ENCODE measurements around the gene TRA2B.

Gene TRA2B

DNA sequence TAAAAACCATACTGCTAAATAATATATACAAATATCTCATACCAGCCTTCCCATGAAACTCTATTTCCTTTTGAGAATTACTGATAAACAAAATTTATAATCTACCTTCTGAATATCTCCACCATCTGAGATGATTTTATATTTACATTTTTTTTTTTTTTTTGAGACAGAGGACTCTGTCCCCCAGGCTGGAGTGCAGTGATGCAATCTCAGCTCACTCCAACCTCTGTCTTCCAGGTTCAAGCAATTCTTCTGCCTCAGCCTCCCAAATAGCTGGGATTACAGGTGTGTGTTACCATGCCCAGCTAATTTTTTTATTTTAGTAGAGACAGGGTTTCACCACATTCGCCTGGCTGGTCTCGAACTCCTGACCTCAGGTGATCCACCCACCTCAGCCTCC, 70.2 kb downstream of the TRA2B start:
- DNase-seq (ENCODE audit: low read depth in 3 of 3) = no peak

DNA sequence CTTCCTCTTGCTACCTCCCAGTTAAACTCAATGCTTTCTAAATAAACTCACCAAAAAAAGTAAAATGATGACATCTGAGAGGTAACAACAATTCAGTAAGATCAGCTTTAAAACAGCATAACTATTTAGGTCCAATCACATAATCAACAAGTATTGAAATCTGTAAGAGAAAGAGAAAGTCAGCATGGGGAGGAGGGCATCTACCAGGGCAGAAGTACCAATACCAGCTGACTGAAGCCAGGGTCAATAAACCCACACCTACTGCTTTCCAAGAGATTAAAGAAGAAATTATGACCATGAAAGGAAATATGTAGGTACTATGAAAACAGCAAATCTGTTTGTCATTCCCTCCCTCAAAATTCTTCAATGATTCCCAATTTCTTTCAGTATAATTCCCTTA, 70.8 kb downstream of the TRA2B start:
- DNase-seq (ENCODE audit: low read depth in 3 of 3) = no peak

DNA sequence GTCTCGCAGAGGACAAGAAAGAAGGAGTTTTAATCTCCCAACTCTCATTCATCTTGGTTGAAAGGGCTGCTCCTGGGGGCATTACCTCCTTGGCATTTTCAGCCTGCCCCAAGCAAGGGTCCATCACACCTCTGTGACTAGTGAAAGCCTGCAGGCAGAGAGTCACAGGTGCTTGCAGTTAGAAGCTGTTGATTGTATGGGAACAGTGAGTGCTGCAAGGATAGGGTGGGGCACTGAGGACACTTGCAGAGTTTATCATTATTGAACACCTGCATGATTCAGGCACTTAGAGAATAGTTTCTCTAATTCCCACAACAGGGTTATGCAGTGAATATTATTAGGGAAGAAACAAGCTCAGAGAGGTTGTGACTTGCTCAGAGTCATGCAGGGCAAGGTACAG, 71.3 kb downstream of the TRA2B start:
- no peak for DNase-seq (ENCODE audit: low read depth in 3 of 3)

Measured in stimulated activated CD4-positive, alpha-beta T cell treated with anti-CD3 and anti-CD28 coated beads, TNF-alpha, amount 100 ng/mL, for 24 hours (primary cell).